KMS-11 (cell line): ENCODE data around the gene PLEKHM3.

ENCODE experiments used
- H2AFZ ChIP-seq: fragments of 200-600 bp; sonication (generic); 2 replicates; pipeline ENCODE4 v1.6.1; 2016; ENCODE audit warnings: antibody characterized with exemption, mixed run types, low read depth
- H3K27ac ChIP-seq: fragments of 200-600 bp; sonication (generic); 2 replicates; pipeline ENCODE4 v1.6.1; 2016; ENCODE audit warnings: mild to moderate bottlenecking, mixed run types
- H3K27me3 ChIP-seq: fragments of 200-600 bp; sonication (generic); 2 replicates; pipeline ENCODE4 v1.6.1; 2017; ENCODE audit warnings: mild to moderate bottlenecking, low read depth, mixed run types, moderate library complexity; ENCODE audit not compliant: insufficient read depth
- H3K36me3 ChIP-seq: fragments of 200-600 bp; sonication (generic); 2 replicates; pipeline ENCODE4 v1.6.1; 2017; ENCODE audit warnings: mild to moderate bottlenecking, mixed run types; ENCODE audit not compliant: insufficient read depth
- H3K4me1 ChIP-seq: fragments of 200-600 bp; sonication (generic); 2 replicates; pipeline ENCODE4 v1.6.1; 2016; ENCODE audit warnings: mild to moderate bottlenecking, low read depth, mixed run types; ENCODE audit not compliant: poor library complexity, severe bottlenecking
- H3K4me2 ChIP-seq: fragments of 200-600 bp; sonication (generic); 2 replicates; pipeline ENCODE4 v1.7.0; 2016; ENCODE audit warnings: mild to moderate bottlenecking, mixed run types
- H3K4me3 ChIP-seq: fragments of 200-600 bp; sonication (generic); IDR thresholded peaks from 2 replicates; pipeline ENCODE4 v1.6.1; 2017; ENCODE audit warnings: low read depth, low read length, mixed read lengths; ENCODE audit not compliant: insufficient read depth
- H3K79me2 ChIP-seq: fragments of 200-600 bp; sonication (generic); 2 replicates; pipeline ENCODE4 v1.6.1; 2016; ENCODE audit warnings: low read depth, mixed run types; ENCODE audit not compliant: insufficient read depth
- H3K9ac ChIP-seq: fragments of 200-600 bp; sonication (generic); 2 replicates; pipeline ENCODE4 v1.6.1; 2016; ENCODE audit warnings: mild to moderate bottlenecking, mixed run types
- H4K20me1 ChIP-seq: fragments of 200-600 bp; sonication (generic); 2 replicates; pipeline ENCODE4 v1.6.1; 2016; ENCODE audit warnings: mild to moderate bottlenecking, mixed run types; ENCODE audit not compliant: insufficient read depth
- TF ChIP-seq, protein P1 (sequence below): fragments of 200-600 bp; sonication (generic); conservative IDR thresholded peaks from 2 replicates; pipeline ENCODE4 v1.6.1; 2017; ENCODE audit warnings: low read depth, mild to moderate bottlenecking, antibody characterized with exemption, low read length, moderate library complexity, mixed read lengths

Gene PLEKHM3

DNA sequence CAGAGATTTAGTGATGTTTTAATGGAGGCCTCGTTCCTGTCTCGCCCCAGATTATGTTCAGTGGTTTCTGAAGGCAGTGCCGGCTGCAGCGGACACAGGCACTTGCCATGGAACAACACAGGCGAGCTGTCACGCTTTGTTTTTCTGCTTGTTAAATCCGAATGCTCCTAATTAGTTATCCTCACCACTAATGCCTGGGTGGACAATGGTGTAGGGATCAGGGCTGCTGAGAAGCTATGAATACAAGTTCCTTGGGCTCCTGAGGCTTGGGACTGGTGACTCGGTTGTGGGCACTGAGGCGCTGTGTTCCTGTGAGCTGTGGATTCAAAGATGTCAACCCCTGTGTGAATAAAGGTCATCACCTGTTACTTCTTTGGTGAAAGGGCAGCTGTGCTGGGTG lies 123.5 kb downstream of the PLEKHM3 start:
- TF ChIP-seq, protein P1, sequence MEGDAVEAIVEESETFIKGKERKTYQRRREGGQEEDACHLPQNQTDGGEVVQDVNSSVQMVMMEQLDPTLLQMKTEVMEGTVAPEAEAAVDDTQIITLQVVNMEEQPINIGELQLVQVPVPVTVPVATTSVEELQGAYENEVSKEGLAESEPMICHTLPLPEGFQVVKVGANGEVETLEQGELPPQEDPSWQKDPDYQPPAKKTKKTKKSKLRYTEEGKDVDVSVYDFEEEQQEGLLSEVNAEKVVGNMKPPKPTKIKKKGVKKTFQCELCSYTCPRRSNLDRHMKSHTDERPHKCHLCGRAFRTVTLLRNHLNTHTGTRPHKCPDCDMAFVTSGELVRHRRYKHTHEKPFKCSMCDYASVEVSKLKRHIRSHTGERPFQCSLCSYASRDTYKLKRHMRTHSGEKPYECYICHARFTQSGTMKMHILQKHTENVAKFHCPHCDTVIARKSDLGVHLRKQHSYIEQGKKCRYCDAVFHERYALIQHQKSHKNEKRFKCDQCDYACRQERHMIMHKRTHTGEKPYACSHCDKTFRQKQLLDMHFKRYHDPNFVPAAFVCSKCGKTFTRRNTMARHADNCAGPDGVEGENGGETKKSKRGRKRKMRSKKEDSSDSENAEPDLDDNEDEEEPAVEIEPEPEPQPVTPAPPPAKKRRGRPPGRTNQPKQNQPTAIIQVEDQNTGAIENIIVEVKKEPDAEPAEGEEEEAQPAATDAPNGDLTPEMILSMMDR, result no peak
- H3K4me1 ChIP-seq, result no peaks in the 10 kb centered on the region
- no peaks in the 10 kb centered on the region for H3K79me2 ChIP-seq
- H3K36me3 ChIP-seq, result no peaks in the 10 kb centered on the region
- no peak overlapping the region for H3K4me3 ChIP-seq
- no peak overlapping the region for H2AFZ ChIP-seq
- no peaks in the 10 kb centered on the region for H4K20me1 ChIP-seq
- H3K9ac ChIP-seq, result no peak overlapping the region
- no peak overlapping the region for H3K4me2 ChIP-seq
- H3K27me3 ChIP-seq, result no peaks in the 10 kb centered on the region
- H3K27ac ChIP-seq, result no peak overlapping the region

- H3K79me2 ChIP-seq, result no peaks in the 10 kb centered on the region
- H3K27me3 ChIP-seq, result no peaks in the 10 kb centered on the region
- H2AFZ ChIP-seq, result no peak overlapping the region
- no peaks in the 10 kb centered on the region for H3K36me3 ChIP-seq
- H3K9ac ChIP-seq, result no peak overlapping the region
- no peak overlapping the region for H3K4me3 ChIP-seq
- no peaks in the 10 kb centered on the region for H4K20me1 ChIP-seq
- H3K4me2 ChIP-seq, result no peak overlapping the region
- no peak overlapping the region for H3K27ac ChIP-seq
- TF ChIP-seq, protein P1, result no peak
- no peaks in the 10 kb centered on the region for H3K4me1 ChIP-seq
Measured at GRCh38 chr2:207901401-207901800, 123.9 kb downstream of the PLEKHM3 start.

- Histone ChIP-seq H3K4me2 (no peak overlapping the region), H3K4me3 (no peak overlapping the region), H3K79me2 (no peaks in the 10 kb centered on the region), H3K36me3 (no peaks in the 10 kb centered on the region), H3K9ac (no peak overlapping the region), H3K27ac (no peak overlapping the region), H3K27me3 (no peaks in the 10 kb centered on the region), H2AFZ (no peak overlapping the region), H3K4me1 (no peaks in the 10 kb centered on the region), H4K20me1 (no peaks in the 10 kb centered on the region)
- TF ChIP-seq, protein P1, result no peak
Measured at GRCh38 chr2:207898354-207898695, 127.0 kb downstream of the PLEKHM3 start.

DNA sequence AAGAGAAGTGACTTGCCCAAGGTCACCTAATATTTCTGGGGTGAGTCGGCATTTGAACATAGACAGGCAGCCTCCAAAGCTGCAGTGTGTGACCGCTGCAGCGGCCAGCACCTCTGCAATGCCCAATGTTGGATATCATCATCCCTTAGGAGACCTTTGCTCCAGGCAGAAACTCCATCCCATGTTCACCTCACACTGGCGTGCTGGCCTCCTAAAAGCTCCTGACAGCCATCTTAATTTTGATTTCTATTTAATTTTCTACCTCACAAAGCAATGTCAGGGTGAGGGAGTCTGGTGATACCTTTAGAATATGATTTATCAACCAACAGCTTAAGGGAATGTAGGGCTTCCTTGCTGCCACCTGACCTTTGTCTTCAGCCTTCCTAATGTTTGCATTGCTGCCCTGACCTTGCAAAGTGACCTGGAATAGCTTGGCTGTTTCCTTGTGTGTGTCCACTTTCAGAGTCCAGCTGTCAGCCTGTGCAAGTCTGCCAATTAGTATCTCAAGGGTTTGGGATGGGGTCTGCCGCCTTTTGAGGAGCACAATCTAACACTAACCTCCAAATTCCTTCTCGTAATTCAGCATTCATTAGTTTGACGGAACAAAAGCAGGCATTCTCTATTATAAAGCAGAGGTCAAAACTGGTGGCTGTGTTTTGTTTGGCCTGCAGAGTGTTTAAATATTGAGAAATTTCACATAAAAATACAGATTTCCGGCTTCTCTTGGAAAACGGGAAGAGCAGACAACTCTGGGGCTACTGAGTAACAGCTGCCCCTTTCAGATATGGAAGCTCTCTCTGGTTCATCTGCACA lies 127.6 kb downstream of the PLEKHM3 start:
- Histone ChIP-seq H3K4me3 (no peak overlapping the region), H3K27ac (no peak overlapping the region), H3K4me1 (no peaks in the 10 kb centered on the region), H2AFZ (no peak overlapping the region), H3K27me3 (no peaks in the 10 kb centered on the region), H3K4me2 (no peak overlapping the region), H3K79me2 (no peaks in the 10 kb centered on the region), H4K20me1 (no peaks in the 10 kb centered on the region), H3K36me3 (no peaks in the 10 kb centered on the region), H3K9ac (no peak overlapping the region)
- TF ChIP-seq, protein P1, result no peak
